ENCODE measurements around the gene TACR1.
"Not testable (repeated sequence)": the region's sequence is repeated elsewhere in the genome, so short reads cannot be mapped to it uniquely, and the experiment has no call there.

TACR1 gene

GRCh38 chr2:75146606-75147332 lies 52.6 kb downstream of the TACR1 start:
- peak; percentile 44 for DNase-seq (ENCODE audit: low read depth)
- H3K4me3 ChIP-seq (ENCODE audit: low read length) = no peak overlapping the region
- no peak for TF ChIP-seq CTCF (IDR thresholded peaks at IDR 0.05; ENCODE audit: insufficient read depth, low read depth, low read length, missing control alignments)

- DNase-seq (ENCODE audit: low read depth); H3K4me3 ChIP-seq (ENCODE audit: low read length): not testable (repeated sequence)
Measured at GRCh38 chr2:75146221-75146605, 53.1 kb downstream of the TACR1 start.

GRCh38 chr2:75142081-75142480 lies 57.2 kb downstream of the TACR1 start:
- DNase-seq (ENCODE audit: low read depth) = peak; percentile 17
- TF ChIP-seq CTCF (IDR thresholded peaks at IDR 0.05; ENCODE audit: insufficient read depth, low read depth, low read length, missing control alignments) = no peak

GRCh38 chr2:75140288-75140687 lies 59.0 kb downstream of the TACR1 start:
- no peak for TF ChIP-seq CTCF (IDR thresholded peaks at IDR 0.05; ENCODE audit: insufficient read depth, low read depth, low read length, missing control alignments)
- no peak for DNase-seq (ENCODE audit: low read depth)
- H3K4me3 ChIP-seq (ENCODE audit: low read length) = no peak overlapping the region

More at GRCh38 chr2:75142081-75142480, 57.2 kb downstream of the TACR1 start:
- H3K4me3 ChIP-seq (ENCODE audit: low read length) = no peak overlapping the region

- DNase-seq (ENCODE audit: low read depth) = no peak
- no peak for TF ChIP-seq CTCF (IDR thresholded peaks at IDR 0.05; ENCODE audit: insufficient read depth, low read depth, low read length, missing control alignments)
- H3K4me3 ChIP-seq (ENCODE audit: low read length) = no peak overlapping the region
Measured at GRCh38 chr2:75139171-75139570, 60.1 kb downstream of the TACR1 start.

GRCh38 chr2:75138528-75138927 lies 60.8 kb downstream of the TACR1 start:
- no peak overlapping the region for H3K4me3 ChIP-seq (ENCODE audit: low read length)
- no peak for TF ChIP-seq CTCF (IDR thresholded peaks at IDR 0.05; ENCODE audit: insufficient read depth, low read depth, low read length, missing control alignments)
- DNase-seq (ENCODE audit: low read depth) = no peak

GRCh38 chr2:75135776-75136400 lies 63.4 kb downstream of the TACR1 start:
- no peak overlapping the region for H3K4me3 ChIP-seq (ENCODE audit: low read length)
- no peak for TF ChIP-seq CTCF (IDR thresholded peaks at IDR 0.05; ENCODE audit: insufficient read depth, low read depth, low read length, missing control alignments)
- DNase-seq (ENCODE audit: low read depth) = no peak

Measured in epithelial cell of esophagus (primary cell).